Cardiac atrium fibroblast (primary cell): ENCODE measurements around the gene SLC11A1. TPM values are rescaled to one million over a fixed set of nuclear protein-coding genes. Genes with fewer than 3 reads are reported as not detected.

ENCODE experiments used
- total RNA-seq: library from RNA; depleted of rRNA; stranded (reverse); fragments of >200 nt; gene quantifications from 2 replicates; pipeline ENCODE4 v1.2.3, GENCODE V29; 2015

SLC11A1 gene
- under 0.01 TPM in 2 replicates for total RNA-seq

GRCh38 chr2:218381916-218382366, at the start of gene SLC11A1:
Gene SLC11A1, plus strand, starts transcription at chr2:218382273. Its CDS starts 96 bp downstream, at chr2:218382369.

GRCh38 chr2:218399391-218400166, 17.5 kb downstream of the SLC11A1 start, which contains the start of gene CTDSP1:
Gene CTDSP1, plus strand, starts transcription at chr2:218399868. Its CDS starts 223 bp downstream, at chr2:218400091.

GRCh38 chr2:218418717-218419458, 36.8 kb downstream of the SLC11A1 start, which contains the start of gene VIL1:
Gene VIL1, plus strand, starts transcription at chr2:218419123. Its CDS starts 4,656 bp downstream, at chr2:218423779.

Other genes with a start within 250 kb of the SLC11A1 start
- gene CXCR1, start 215.3 kb upstream of the SLC11A1 start, total RNA-seq = not detected in 2 replicates
- 444 and 448 TPM in 2 replicates for gene ARPC2, start 165.1 kb upstream of the SLC11A1 start, total RNA-seq
- gene GPBAR1, start 121.3 kb upstream of the SLC11A1 start, total RNA-seq = not detected in 2 replicates
- 86.7 and 116 TPM in 2 replicates for gene AAMP, start 112.1 kb upstream of the SLC11A1 start, total RNA-seq
- gene PNKD, start 111.8 kb upstream of the SLC11A1 start, total RNA-seq = 32.9 and 36.3 TPM in 2 replicates
- gene TMBIM1, start 89.8 kb upstream of the SLC11A1 start, total RNA-seq = 109 and 139 TPM in 2 replicates
- gene CATIP, start 25.4 kb upstream of the SLC11A1 start, total RNA-seq = not detected in 2 replicates
- 87.0 and 94.2 TPM in 2 replicates for gene CTDSP1, start 17.6 kb downstream of the SLC11A1 start, total RNA-seq
- gene VIL1, start 36.9 kb downstream of the SLC11A1 start, total RNA-seq = not detected in 2 replicates
- gene USP37, start 186.1 kb downstream of the SLC11A1 start, total RNA-seq = 4.2 and 6.5 TPM in 2 replicates
- 38.5 and 49.6 TPM in 2 replicates for gene CNOT9, start 186.6 kb downstream of the SLC11A1 start, total RNA-seq
- 0.49 and 1.3 TPM in 2 replicates for gene PLCD4, start 225.6 kb downstream of the SLC11A1 start, total RNA-seq